Urinary bladder (tissue), 4 donors: ENCODE results near the gene SNX3. TPM values are rescaled to one million over a fixed set of nuclear protein-coding genes. Genes with fewer than 3 reads are reported as not detected.
A peak's percentile ranks its signal among the peaks of the same experiment; 100 is the strongest.
"Not testable (repeated sequence)": the region's sequence is repeated elsewhere in the genome, so short reads cannot be mapped to it uniquely, and the experiment has no call there.

Experiments used
- DNase-seq: peaks from one replicate; pipeline ENCODE4 v3.0.0-alpha.2; 2015; ENCODE audit errors: extremely low spot score
- H3K27ac ChIP-seq: one replicate; pipeline ENCODE4 v1.5.1; 2013; ENCODE audit warnings: low read depth, mild to moderate bottlenecking, moderate library complexity
- H3K36me3 ChIP-seq: one replicate; pipeline ENCODE4 v1.6.1; 2013; ENCODE audit warnings: mild to moderate bottlenecking, moderate library complexity; ENCODE audit not compliant: insufficient read depth
- H3K4me1 ChIP-seq: one replicate; pipeline ENCODE4 v1.6.1; 2013; ENCODE audit warnings: mild to moderate bottlenecking, moderate library complexity; ENCODE audit not compliant: insufficient read depth
- H3K4me3 ChIP-seq: one replicate; pipeline ENCODE4 v1.5.1; 2013; ENCODE audit warnings: low read depth, low read length
- WGBS: extraction: QIAGEN DNeasy Blood & Tissue Kit; methylation state at CpG from one replicate; pipeline ENCODE4 v1.1.7; 2013; 5-methylcytosine and 5-hydroxymethylcytosine counted together
- polyA plus RNA-seq: library from polyadenylated mRNA; stranded (reverse); fragments of 200-250 nt; gene quantifications from one replicate; pipeline ENCODE4 v1.2.3, GENCODE V29; 2013
- total RNA-seq: library from RNA; depleted of rRNA; stranded (reverse); fragments of >200 nt; gene quantifications from one replicate; pipeline ENCODE4 v1.2.3, GENCODE V29; 2014
- donor health status: healthy with polysubstance abuse.
- donor health status: healthy.

Gene SNX3
- total and polyA plus RNA-seq, 2 donors = 250 to 265 TPM

DNA sequence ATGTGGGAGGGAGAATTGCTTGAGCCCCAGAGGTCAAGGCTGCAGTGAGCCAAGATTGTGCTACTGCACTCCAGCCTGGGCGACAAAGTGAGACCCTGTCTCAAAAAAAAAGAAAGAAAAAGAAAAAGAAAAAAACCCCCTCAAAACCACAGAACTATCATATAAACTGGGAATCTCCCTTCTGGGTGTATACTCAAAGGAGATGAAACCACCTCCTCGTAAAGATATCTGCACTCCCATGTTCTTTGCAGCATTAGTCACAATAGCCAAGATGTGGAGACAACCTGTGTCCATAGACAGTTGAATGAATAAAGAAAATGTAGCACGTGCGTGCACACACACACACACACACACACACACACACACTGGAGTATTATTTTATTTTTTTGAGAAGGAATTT is 25.5 kb upstream of the SNX3 start:
- 83% methylated on average over 4 of the region's 4 CpGs for WGBS
- H3K27ac ChIP-seq = no peak overlapping the region
- no peak for DNase-seq
- H3K4me3 ChIP-seq = no peak overlapping the region
- H3K36me3 ChIP-seq = no peaks in the 10 kb centered on the region
- H3K4me1 ChIP-seq = no peaks in the 10 kb centered on the region

DNA sequence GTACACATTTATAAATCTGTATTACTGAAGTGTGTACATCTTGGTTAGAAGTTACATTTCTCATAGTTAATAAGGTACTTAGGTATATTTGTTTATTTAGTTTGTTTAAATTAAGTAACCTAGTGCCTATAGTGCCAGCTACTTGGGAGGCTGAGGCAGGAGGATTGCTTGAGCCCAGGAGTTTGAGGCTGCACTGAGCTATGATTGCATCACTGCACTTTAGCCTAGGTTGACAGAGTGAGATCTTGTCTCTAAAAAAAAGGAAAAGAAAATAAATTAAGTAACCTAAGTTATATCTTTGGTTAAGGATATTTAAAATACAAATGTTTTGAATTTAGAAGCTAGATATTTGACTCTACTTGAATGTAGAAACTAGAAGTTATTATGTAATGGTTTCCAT is 24.5 kb upstream of the SNX3 start:
- H3K4me3 ChIP-seq = no peak overlapping the region
- H3K4me1 ChIP-seq = no peaks in the 10 kb centered on the region
- DNase-seq = no peak
- no peak overlapping the region for H3K27ac ChIP-seq
- no peaks in the 10 kb centered on the region for H3K36me3 ChIP-seq

DNA sequence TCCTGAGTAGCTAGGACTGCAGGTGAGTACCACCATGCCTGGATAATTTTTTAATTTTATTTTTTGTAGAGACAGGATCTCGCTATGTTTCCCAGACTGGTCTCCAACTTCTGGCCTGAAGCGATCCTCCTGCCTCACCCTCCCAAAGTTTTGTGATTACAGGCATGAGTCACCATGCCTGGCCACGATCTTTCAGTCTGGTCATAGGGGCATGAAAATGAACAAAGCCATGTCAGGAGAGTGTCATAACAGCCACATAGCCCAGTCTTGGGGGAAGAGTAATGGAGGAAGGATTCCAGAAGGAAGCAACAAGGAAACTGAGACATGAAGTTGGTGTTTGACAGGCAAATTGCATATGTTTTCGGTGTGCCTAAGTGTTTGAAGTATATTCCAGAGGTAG is 17.0 kb upstream of the SNX3 start:
- no peaks in the 10 kb centered on the region for H3K4me1 ChIP-seq
- 83% methylated on average over 4 of the region's 4 CpGs for WGBS

GRCh38 chr6:108277295-108277694 is 16.5 kb upstream of the SNX3 start:
- 88% methylated on average over 1 of the region's 1 CpG for WGBS
- Histone ChIP-seq H3K4me3 (no peak overlapping the region), H3K27ac (no peak overlapping the region), H3K36me3 (no peaks in the 10 kb centered on the region), H3K4me1 (no peaks in the 10 kb centered on the region)
- no peak for DNase-seq

More for the DNA sequence above, 17.0 kb upstream of the SNX3 start:
- H3K36me3 ChIP-seq = no peaks in the 10 kb centered on the region
- no peak overlapping the region for H3K27ac ChIP-seq
- DNase-seq = no peak
- no peak overlapping the region for H3K4me3 ChIP-seq

DNA sequence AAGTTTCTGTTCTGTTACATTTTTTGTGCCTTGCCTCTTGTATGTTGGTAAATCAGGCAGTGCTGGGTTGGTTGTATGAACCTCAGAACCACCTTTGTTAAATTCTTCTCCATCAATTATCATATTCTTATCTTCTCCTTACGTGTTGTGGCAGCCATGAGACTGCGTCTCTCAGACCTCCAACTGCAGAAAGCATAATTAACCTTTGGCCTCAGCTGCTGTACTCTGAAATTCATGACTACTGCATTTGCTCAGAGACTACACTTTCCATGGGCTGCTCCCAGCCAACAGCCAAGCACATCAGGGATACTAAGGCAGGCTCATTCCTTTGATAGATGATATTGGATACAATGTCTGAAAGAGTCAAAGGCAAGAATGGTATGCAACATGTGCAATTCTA is 15.1 kb upstream of the SNX3 start:
- no peak for DNase-seq
- no peaks in the 10 kb centered on the region for H3K4me1 ChIP-seq
- H3K4me3 ChIP-seq = no peak overlapping the region
- no peaks in the 10 kb centered on the region for H3K36me3 ChIP-seq
- H3K27ac ChIP-seq = no peak overlapping the region
- 42% methylated on average over 2 of the region's 2 CpGs for WGBS

GRCh38 chr6:108274546-108274945 is 13.7 kb upstream of the SNX3 start:
- 82% methylated on average over 2 of the region's 2 CpGs for WGBS
- Histone ChIP-seq H3K36me3 (no peaks in the 10 kb centered on the region), H3K27ac (no peak overlapping the region), H3K4me1 (no peaks in the 10 kb centered on the region), H3K4me3 (no peak overlapping the region)
- DNase-seq = no peak

DNA sequence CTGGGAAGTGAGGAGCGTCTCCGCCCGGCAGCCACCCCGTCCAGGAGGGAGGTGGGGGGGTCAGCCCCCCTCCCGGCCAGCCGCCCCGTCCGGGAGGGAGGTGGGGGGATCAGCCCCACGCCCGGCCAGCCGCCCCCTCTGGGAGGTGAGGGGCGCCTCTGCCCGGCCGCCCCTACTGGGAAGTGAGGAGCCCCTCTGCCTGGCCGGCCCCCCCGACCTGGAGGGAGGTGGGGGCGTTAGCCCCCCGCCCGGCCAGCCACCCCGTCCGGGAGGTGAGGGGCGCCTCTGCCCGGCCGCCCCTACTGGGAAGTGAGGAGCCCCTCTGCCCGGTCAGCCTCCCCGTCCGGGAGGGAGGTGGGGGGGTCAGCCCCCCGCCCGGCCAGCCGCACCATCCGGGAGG is 9.1 kb upstream of the SNX3 start:
- not testable (repeated sequence) for H3K27ac ChIP-seq, DNase-seq, H3K4me1 ChIP-seq, H3K36me3 ChIP-seq, H3K4me3 ChIP-seq
- WGBS = 94% methylated on average over 31 of the region's 31 CpGs

DNA sequence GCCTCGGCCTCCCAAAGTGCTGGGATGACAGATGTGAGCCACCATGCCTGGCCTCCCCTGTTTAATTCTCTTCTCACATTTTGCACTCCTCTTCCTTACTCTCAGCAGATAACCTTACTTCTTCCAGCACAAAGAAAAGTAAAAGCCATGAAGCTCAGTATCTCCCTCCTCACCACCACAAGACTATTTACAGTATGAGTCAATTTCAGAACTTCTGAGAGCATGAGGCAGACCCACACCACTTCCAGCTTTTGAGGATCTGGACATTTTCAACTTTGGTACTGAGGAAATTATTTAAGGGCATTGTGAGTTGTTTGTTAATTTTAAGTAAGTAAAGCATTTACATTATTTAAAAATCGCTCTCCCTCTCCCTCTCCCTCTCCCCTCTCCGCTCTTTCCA is 8.0 kb upstream of the SNX3 start:
- Histone ChIP-seq H3K4me3 (no peak overlapping the region), H3K27ac (no peak overlapping the region), H3K36me3 (no peaks in the 10 kb centered on the region), H3K4me1 (no peaks in the 10 kb centered on the region)
- WGBS = 93% methylated on average over 3 of the region's 3 CpGs
- no peak for DNase-seq

DNA sequence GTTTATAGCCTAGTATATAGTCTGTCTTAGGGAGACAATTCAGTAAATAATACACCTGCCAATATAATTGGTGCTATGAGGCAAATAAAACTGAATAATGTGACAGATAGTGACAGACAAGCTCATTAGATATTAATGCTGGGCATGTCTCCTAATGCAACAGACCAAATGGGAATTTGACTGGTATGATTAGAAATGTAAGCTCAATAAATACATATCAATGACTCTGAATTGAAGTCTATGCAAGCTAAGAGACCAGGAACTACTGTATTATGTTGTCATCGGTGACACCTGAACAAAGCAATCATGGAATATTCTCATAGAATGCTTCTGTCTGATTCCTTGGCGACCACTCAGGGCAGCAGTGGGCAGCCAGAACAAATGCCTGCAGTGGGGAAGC is 2.5 kb upstream of the SNX3 start:
- H3K27ac ChIP-seq = no peak overlapping the region
- H3K36me3 ChIP-seq = no peaks in the 10 kb centered on the region
- DNase-seq = no peak
- peaks cover 2% of the 10 kb centered on the region for H3K4me1 ChIP-seq
- H3K4me3 ChIP-seq = no peak overlapping the region
- WGBS = 91% methylated on average over 2 of the region's 2 CpGs

DNA sequence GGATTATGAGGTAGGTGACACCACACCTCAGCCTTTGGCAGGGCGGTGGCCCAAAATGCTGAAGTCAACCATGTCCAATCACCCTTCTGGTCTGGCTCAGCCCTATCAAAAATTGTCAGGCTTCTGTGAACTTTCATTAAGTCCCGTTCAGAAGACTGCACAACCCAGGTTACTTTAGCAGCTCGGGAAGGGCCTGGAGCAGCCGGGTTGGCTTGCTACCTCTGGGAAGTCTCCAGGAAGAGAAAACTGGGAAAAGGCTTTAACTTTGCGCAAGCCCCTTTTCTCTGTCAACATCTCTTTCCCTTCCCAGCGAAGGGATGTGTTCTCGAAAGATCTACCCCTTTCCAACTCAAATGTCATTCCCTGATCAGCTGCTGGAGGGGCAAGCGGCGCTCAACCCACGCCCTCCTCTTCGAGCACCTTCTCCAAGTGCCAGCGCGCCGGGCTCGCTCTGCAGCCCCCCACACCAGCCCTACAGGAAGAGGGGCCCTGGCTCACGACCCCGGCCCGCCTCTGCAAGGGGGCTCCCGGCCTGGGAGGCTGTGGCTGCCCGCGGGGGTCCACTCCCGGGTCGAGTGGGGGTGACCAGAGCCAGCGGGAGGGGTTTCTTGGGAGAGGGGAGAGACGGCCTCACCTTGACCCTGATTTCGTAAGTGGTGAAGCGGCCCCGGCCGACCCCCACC is 573 bp downstream of the SNX3 start:
- Histone ChIP-seq H3K4me1 (peaks cover 2% of the 10 kb centered on the region), H3K36me3 (no peaks in the 10 kb centered on the region), H3K4me3 (peak overlapping the region; percentile 89), H3K27ac (peak overlapping the region; percentile 97)
- peak; percentile 11 for DNase-seq
- WGBS = under 1% methylated on average over 29 of the region's 29 CpGs

DNA sequence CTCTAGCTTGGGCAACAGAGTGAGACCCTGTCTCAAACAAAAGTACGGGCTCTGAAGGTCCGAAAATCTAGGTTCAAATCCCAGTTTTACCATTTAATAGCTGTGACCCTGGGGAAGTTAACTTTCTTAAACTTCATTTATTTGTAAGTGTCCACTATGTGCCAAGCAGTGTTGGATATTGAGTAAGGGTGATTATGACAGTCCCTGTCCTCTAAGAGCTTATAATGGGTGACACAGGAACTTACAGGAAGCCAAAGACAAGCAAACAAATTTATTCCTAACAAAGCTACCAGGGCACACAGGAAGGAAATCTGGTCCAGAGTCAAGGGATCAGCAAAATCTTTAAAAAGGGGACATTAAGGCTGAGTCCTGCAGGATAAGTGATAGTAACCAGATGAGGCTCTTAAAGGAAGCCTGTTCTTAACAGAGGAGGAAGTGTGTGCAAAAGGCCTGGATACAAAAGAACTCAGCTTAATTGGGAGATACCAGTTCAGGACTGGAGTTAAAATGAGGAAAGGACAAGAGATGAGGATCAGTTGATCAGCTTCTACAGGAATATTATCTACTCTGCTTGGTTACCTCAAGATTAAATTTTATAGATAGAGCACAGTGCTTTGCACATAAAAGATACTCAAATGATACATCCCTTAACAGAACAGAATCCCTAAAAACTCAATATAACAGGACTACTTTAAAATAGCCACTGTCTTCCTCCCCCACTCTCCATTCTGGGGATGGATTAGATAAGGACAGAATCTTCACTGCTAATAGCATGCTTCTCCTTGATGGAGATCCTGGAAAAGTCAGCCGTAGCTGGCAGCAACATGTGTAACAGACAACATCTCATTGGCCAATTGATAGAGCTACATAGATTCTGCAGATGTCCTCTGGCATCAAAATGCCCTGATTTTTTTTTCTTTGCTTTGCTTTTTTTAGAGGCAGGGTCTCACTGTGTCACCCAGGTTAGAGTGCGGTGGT is 6.1 kb downstream of the SNX3 start:
- Histone ChIP-seq H3K4me3 (no peak overlapping the region), H3K4me1 (peaks cover 2% of the 10 kb centered on the region), H3K27ac (no peak overlapping the region), H3K36me3 (no peaks in the 10 kb centered on the region)
- WGBS = 90% methylated on average over 4 of the region's 4 CpGs
- DNase-seq = no peak

- H3K4me3 ChIP-seq = no peak overlapping the region
- H3K36me3 ChIP-seq = no peaks in the 10 kb centered on the region
- 95% methylated on average over 1 of the region's 1 CpG for WGBS
- DNase-seq = no peak
- no peak overlapping the region for H3K27ac ChIP-seq
- no peaks in the 10 kb centered on the region for H3K4me1 ChIP-seq
Observed at GRCh38 chr6:108253241-108253640, 7.6 kb downstream of the SNX3 start.

DNA sequence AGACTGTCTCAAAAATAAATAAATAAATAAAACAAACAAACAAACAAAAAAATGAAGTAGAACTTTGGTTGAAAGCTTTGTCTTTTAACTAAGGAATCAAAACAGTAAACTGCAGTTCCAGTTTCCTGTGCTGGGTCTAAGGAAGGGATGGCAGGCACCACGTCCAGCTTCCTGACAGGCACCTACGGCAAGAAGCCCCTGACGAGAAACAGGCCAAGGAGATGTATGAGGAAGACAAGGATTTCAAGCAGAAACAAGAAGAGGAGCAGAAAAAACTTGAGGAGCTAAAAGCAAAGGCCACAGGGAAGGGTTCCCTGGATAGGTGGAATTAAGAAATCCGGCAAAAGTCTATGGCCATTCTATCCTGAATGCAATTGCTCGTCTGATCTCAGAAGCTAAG is 8.8 kb downstream of the SNX3 start:
- WGBS = 91% methylated on average over 5 of the region's 5 CpGs
- no peak overlapping the region for H3K4me3 ChIP-seq
- no peaks in the 10 kb centered on the region for H3K4me1 ChIP-seq
- H3K36me3 ChIP-seq = no peaks in the 10 kb centered on the region
- DNase-seq = no peak
- H3K27ac ChIP-seq = no peak overlapping the region

- H3K4me3 ChIP-seq = no peak overlapping the region
- no peaks in the 10 kb centered on the region for H3K36me3 ChIP-seq
- H3K27ac ChIP-seq = no peak overlapping the region
- no peaks in the 10 kb centered on the region for H3K4me1 ChIP-seq
- whole genome bisulfite sequencing = 73% methylated on average over 2 of the region's 2 CpGs
- no peak for DNase-seq
Observed at GRCh38 chr6:108251252-108251651, 9.6 kb downstream of the SNX3 start.
